GM12878 (cell line): ENCODE measurements around the gene SNX15. TPM values are rescaled to one million over a fixed set of nuclear protein-coding genes. Genes with fewer than 3 reads are reported as not detected.

Source experiments
- ATAC-seq: fragments of 200-7000 bp; cut with Tn5 transposase; 3 replicates; pipeline ENCODE4 v1.9.1; 2020; ENCODE audit warnings: mild to moderate bottlenecking, moderate library complexity
- BruUV-seq: library from RNA; stranded (reverse); fragments of 400-500 nt; replicated peaks from 2 replicates; lab custom pipeline; 2021; lab: Mats Ljungman, UMichigan
- CTCF ChIA-PET: fragments of 300-600 bp; sonication (Branson Sonifier 250); formaldehyde crosslinking; extraction: SDS; loops from one replicate; lab custom pipeline; 2021; ENCODE audit warnings: inconsistent platforms; lab: Yijun Ruan, JAX
- POLR2A ChIA-PET: fragments of 350-600 bp; formaldehyde crosslinking; extraction: SDS; loops from one replicate; lab custom pipeline; 2021; ENCODE audit warnings: inconsistent platforms; lab: Charles Lee
- RAD21 ChIA-PET: fragments of 300-600 bp; sonication (Branson Sonifier 250); formaldehyde crosslinking; loops from one replicate; lab custom pipeline; 2023; ENCODE audit warnings: antibody characterized with exemption; ENCODE audit not compliant: unreplicated experiment; lab: Charles Lee
- SMC1A ChIA-PET: fragments of 300-600 bp; sonication (Branson Sonifier 250); formaldehyde crosslinking; loops from one replicate; lab custom pipeline; 2023; ENCODE audit not compliant: unreplicated experiment, uncharacterized antibody; lab: Charles Lee
- DNase-seq: peaks from one replicate; pipeline ENCODE4 v3.0.0-alpha.2; 2011; ENCODE audit warnings: low read depth, low spot score
- FAIRE-seq: peaks from 3 replicates; lab custom pipeline; 2011; peaks lifted over from hg19 to GRCh38; lab: Jason Lieb, UNC
- H2AFZ ChIP-seq: 2 replicates; pipeline ENCODE4 v1.6.0; 2011; ENCODE audit warnings: low read depth, low read length, control low read depth; ENCODE audit not compliant: control insufficient read depth
- H3K27ac ChIP-seq: 2 replicates; pipeline ENCODE4 v1.5.1; 2011; ENCODE audit warnings: control low read depth; ENCODE audit not compliant: control insufficient read depth, insufficient read depth
- H3K27me3 ChIP-seq, 2 experiments: replicated peaks in 1 of 2; 2 replicates each; pipeline versions ENCODE4 v1.6.0 to v1.6.1; 2011; ENCODE audit warnings: low read length in 1 of 2; ENCODE audit not compliant: control insufficient read depth in 2 of 2, insufficient read depth in 2 of 2
- H3K36me3 ChIP-seq, 2 experiments: 2 replicates each; pipeline ENCODE4 v1.5.1; 2011; ENCODE audit warnings: low read length in 1 of 2; ENCODE audit not compliant: control insufficient read depth in 2 of 2, insufficient read depth in 2 of 2
- H3K4me1 ChIP-seq: 2 replicates; pipeline ENCODE4 v1.6.1; 2011; ENCODE audit warnings: mild to moderate bottlenecking, low read length, moderate library complexity, mixed read lengths; ENCODE audit not compliant: control insufficient read depth, insufficient read depth
- H3K4me2 ChIP-seq: 2 replicates; pipeline ENCODE4 v1.6.0; 2011; ENCODE audit warnings: control low read depth; ENCODE audit not compliant: control insufficient read depth, insufficient read depth
- H3K4me3 ChIP-seq: fragments of 200-600 bp; sonication (generic); 2 replicates; pipeline ENCODE4 v1.5.1; 2016
- H3K79me2 ChIP-seq: 2 replicates; pipeline ENCODE4 v1.6.0; 2011; ENCODE audit warnings: low read length; ENCODE audit not compliant: control insufficient read depth, insufficient read depth
- H3K9ac ChIP-seq: 2 replicates; pipeline ENCODE4 v1.8.0; 2011; ENCODE audit warnings: low read length, control low read depth, mixed read lengths; ENCODE audit not compliant: control insufficient read depth, insufficient read depth
- H3K9me3 ChIP-seq: replicated peaks from 3 replicates; pipeline ENCODE4 v1.5.1; 2011; ENCODE audit warnings: mild to moderate bottlenecking, low read length; ENCODE audit not compliant: control insufficient read depth, insufficient read depth
- H4K20me1 ChIP-seq: 2 replicates; pipeline ENCODE4 v1.6.0; 2011; ENCODE audit not compliant: control insufficient read depth, insufficient read depth
- ASH2L ChIP-seq: fragments of 300-600, 200-600 bp; sonication (generic); IDR thresholded peaks from 2 replicates; pipeline ENCODE4 v1.6.1; 2017; ENCODE audit warnings: low read depth, mild to moderate bottlenecking, borderline replicate concordance
- BMI1 ChIP-seq: fragments of 450-650 bp; IDR thresholded peaks from 2 replicates; pipeline ENCODE4 v1.6.1; 2016; ENCODE audit warnings: mild to moderate bottlenecking, moderate library complexity, borderline replicate concordance
- FOXK2 ChIP-seq: fragments of 450-650 bp; IDR thresholded peaks from 2 replicates; pipeline ENCODE4 v1.6.1; 2017; ENCODE audit warnings: mild to moderate bottlenecking, moderate library complexity
- FOXM1 ChIP-seq: IDR thresholded peaks from 2 replicates; pipeline ENCODE4 v1.6.1; 2012; ENCODE audit warnings: low read depth, mild to moderate bottlenecking, inconsistent platforms, low read length, moderate library complexity
- JUND ChIP-seq: IDR thresholded peaks from 2 replicates; pipeline ENCODE4 v1.6.1; 2012; ENCODE audit warnings: low read depth, mild to moderate bottlenecking, low read length, improper control_type of control experiment, moderate library complexity
- NFXL1 ChIP-seq: fragments of 450-650 bp; IDR thresholded peaks from 2 replicates; pipeline ENCODE4 v1.6.1; 2017; ENCODE audit warnings: antibody characterized with exemption, mild to moderate bottlenecking, borderline replicate concordance
- PAX5 ChIP-seq: IDR thresholded peaks from 2 replicates; pipeline ENCODE4 v1.6.1; 2011; ENCODE audit warnings: low read depth, low read length, borderline replicate concordance
- POLR2AphosphoS5 ChIP-seq: IDR thresholded peaks from 2 replicates; pipeline ENCODE4 v1.6.1; 2011; ENCODE audit warnings: mild to moderate bottlenecking, low read length, inconsistent platforms
- POU2F2 ChIP-seq: IDR thresholded peaks from 3 replicates; pipeline ENCODE4 v1.6.1; 2011; ENCODE audit warnings: low read depth, mild to moderate bottlenecking, low read length, borderline replicate concordance
- SKIL ChIP-seq: fragments of 450-650 bp; IDR thresholded peaks from 2 replicates; pipeline ENCODE4 v1.6.1; 2017; ENCODE audit warnings: mild to moderate bottlenecking, low read depth, inconsistent platforms; ENCODE audit not compliant: poor library complexity, severe bottlenecking
- SMAD1 ChIP-seq: fragments of 450-650 bp; IDR thresholded peaks from 2 replicates; pipeline ENCODE4 v1.6.1; 2018; ENCODE audit warnings: mild to moderate bottlenecking, low read depth; ENCODE audit not compliant: partially characterized antibody
- TBL1XR1 ChIP-seq: IDR thresholded peaks from 2 replicates; pipeline ENCODE4 v1.6.1; 2012; ENCODE audit warnings: low read depth, low read length, improper control_type of control experiment
- ZSCAN29 ChIP-seq: fragments of 450-650 bp; IDR thresholded peaks from 2 replicates; pipeline ENCODE4 v1.6.1; 2017; ENCODE audit warnings: mild to moderate bottlenecking, moderate library complexity
- WGBS: methylation state at CpG from one replicate; pipeline ENCODE4 v1.1.6; 2016; ENCODE audit warnings: low lambda C conversion rate; ENCODE audit not compliant: insufficient replicate concordance, insufficient coverage; ENCODE audit errors: missing lambda C conversion rate; 5-methylcytosine and 5-hydroxymethylcytosine counted together
- in situ Hi-C: fragments of 300-500 bp; cut with MboI; formaldehyde crosslinking; loops from 9 replicates; pipeline ENCODE4 v1.14.3; 2018; ENCODE audit warnings: mixed read lengths
- intact Hi-C: fragments of 100-400 bp; cut with micrococcal nuclease; formaldehyde crosslinking; loops from one replicate; pipeline ENCODE4 v1.14.2; 2022; ENCODE audit not compliant: unreplicated experiment
- polyA plus RNA-seq, 11 experiments: library from polyadenylated mRNA; depleted of rRNA in 4 of 11; unstranded in 6 of 11; stranded (reverse) in 5 of 11; fragments of >200 nt; fragmentation: Nextera tagmentation in 4 of 11; fragmentation: Illumina TruSeq in 1 of 11; extraction: Ambion mirVana in 4 of 11; extraction: Trizol in 1 of 11; gene quantifications; 1 replicate in 1 of 11; 2 replicates in 10 of 11; pipeline versions ENCODE4 v1.2.1 to v1.2.3, GENCODE V29; 2011 to 2016; ENCODE audit warnings: inconsistent platforms in 2 of 11, missing spikeins in 2 of 11, low read depth in 1 of 11
- total RNA-seq, 4 experiments: library from RNA; depleted of rRNA in 3 of 4; stranded (reverse); fragments of >200 nt in 3 of 4; fragmentation: Illumina TruSeq in 1 of 4; extraction: Trizol in 1 of 4; gene quantifications; 2 replicates each; pipeline versions ENCODE4 v1.2.1 to v1.2.3, GENCODE V29; 2013 to 2021
- TF ChIP-seq, protein P1 (sequence below): fragments of 450-650 bp; IDR thresholded peaks from 2 replicates; pipeline ENCODE4 v1.6.1; 2017; ENCODE audit warnings: mild to moderate bottlenecking

Gene SNX15
- total and polyA plus RNA-seq, 10 of the 15 experiments (the other 5 are each of a cell fraction or from before 2014, with no cell fraction given): 2.4 to 24.0 (median 16.1) TPM

DNA sequence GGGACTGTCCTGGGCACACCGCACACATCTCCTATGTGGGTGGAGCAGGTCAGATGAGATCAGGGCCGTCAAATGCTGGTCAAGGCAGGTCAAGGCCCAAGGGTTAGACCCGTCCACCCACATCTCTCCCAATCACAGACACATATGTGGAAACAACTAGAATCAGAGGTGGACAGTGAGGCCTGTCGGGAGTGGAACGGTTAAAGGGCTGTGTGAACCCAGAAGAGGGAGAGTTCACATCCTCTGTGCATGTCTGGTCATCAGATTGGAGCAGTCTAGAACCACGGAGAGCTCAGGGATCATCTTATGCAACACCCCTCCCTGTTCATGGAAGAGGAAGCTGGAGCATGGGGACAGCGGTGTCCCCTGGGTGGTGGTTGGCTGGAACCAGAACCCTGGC, 7.4 kb upstream of the SNX15 start:
- H2AFZ ChIP-seq: no peak overlapping the region
- POLR2A ChIA-PET: no interaction called here
- no peak overlapping the region for H3K4me3 ChIP-seq
- SMC1A ChIA-PET: no interaction called here
- H4K20me1 ChIP-seq: no peaks in the 10 kb centered on the region; the same call in 1 of the 2 replicates
- no peak overlapping the region for H3K9ac ChIP-seq
- H3K9me3 ChIP-seq: no peaks in the 10 kb centered on the region
- no TSS peak for BruUV-seq
- in situ Hi-C loops (no loop called here), intact Hi-C loops (loop anchor here (10.0 kb wide), 1 partner anchor 235 kb away; no protein-coding TSS in a partner anchor)
- FAIRE-seq (no peak), DNase-seq (no peak), ATAC-seq (no peak)
- peaks cover 11% of the 10 kb centered on the region for H3K4me1 ChIP-seq
- no peak for TF ChIP-seq SMAD1
- CTCF ChIA-PET: no interaction called here
- 85% methylated on average over 7 of the region's 7 CpGs for WGBS
- H3K79me2 ChIP-seq: no peaks in the 10 kb centered on the region; the same call in none of the 2 replicates
- H3K27me3 ChIP-seq: no peaks in the 10 kb centered on the region
- no peak overlapping the region for H3K4me2 ChIP-seq
- peaks cover 0 to 5% of the 10 kb centered on the region in 2 experiments; a peak in 2 of 4 replicates for H3K36me3 ChIP-seq
- RAD21 ChIA-PET: no interaction called here
- H3K27ac ChIP-seq: no peak overlapping the region

DNA sequence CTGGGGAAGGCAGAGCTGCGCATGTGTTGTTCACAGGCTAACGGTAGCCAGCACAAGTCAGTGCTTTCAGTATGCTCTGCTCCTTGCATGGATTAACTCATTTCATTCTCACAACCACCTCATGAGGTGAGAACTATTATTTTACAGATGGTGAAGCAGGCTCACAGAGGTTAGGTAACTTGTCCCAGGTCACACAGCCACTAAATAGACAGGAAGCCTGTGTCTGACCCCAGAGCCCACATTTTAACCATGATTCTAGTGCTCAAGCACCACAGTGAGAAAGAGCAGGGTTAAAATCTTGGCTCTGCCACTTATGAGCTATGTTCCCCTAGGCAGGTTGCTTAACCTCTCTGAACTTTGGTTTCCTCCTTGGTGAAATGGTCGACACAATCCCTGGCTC, 6.2 kb upstream of the SNX15 start:
- RAD21 ChIA-PET: no interaction called here
- ATAC-seq: no peak
- H3K4me3 ChIP-seq: no peak overlapping the region
- H3K79me2 ChIP-seq: no peaks in the 10 kb centered on the region; the same call in none of the 2 replicates
- CTCF ChIA-PET: no interaction called here
- no peaks in the 10 kb centered on the region for H3K9me3 ChIP-seq
- no peaks in the 10 kb centered on the region for H3K27me3 ChIP-seq
- H4K20me1 ChIP-seq: no peaks in the 10 kb centered on the region; the same call in 1 of the 2 replicates
- FAIRE-seq: no peak
- DNase-seq: no peak
- no TSS peak for BruUV-seq
- H3K9ac ChIP-seq: no peak overlapping the region
- SMC1A ChIA-PET: interaction anchor here (1.0 kb wide), 1 partner anchor 79 kb away, joined by 3 read pairs; no protein-coding TSS in a partner anchor
- intact Hi-C loops: no loop called here
- H2AFZ ChIP-seq: no peak overlapping the region
- H3K4me2 ChIP-seq: no peak overlapping the region
- 81% methylated on average over 3 of the region's 3 CpGs for WGBS
- no peak overlapping the region for H3K27ac ChIP-seq
- H3K36me3 ChIP-seq: peaks cover 0 to 5% of the 10 kb centered on the region in 2 experiments; a peak in 2 of 4 replicates
- peaks cover 11% of the 10 kb centered on the region for H3K4me1 ChIP-seq
- POLR2A ChIA-PET: no interaction called here
- in situ Hi-C loops: no loop called here
- no peak for TF ChIP-seq ZSCAN29
- no peak for TF ChIP-seq NFXL1
- TF ChIP-seq FOXM1: no peak
- TF ChIP-seq POU2F2: no peak
- TF ChIP-seq FOXK2: no peak
- TF ChIP-seq, protein P1, sequence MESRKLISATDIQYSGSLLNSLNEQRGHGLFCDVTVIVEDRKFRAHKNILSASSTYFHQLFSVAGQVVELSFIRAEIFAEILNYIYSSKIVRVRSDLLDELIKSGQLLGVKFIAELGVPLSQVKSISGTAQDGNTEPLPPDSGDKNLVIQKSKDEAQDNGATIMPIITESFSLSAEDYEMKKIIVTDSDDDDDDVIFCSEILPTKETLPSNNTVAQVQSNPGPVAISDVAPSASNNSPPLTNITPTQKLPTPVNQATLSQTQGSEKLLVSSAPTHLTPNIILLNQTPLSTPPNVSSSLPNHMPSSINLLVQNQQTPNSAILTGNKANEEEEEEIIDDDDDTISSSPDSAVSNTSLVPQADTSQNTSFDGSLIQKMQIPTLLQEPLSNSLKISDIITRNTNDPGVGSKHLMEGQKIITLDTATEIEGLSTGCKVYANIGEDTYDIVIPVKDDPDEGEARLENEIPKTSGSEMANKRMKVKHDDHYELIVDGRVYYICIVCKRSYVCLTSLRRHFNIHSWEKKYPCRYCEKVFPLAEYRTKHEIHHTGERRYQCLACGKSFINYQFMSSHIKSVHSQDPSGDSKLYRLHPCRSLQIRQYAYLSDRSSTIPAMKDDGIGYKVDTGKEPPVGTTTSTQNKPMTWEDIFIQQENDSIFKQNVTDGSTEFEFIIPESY: no peak
- no peak for TF ChIP-seq BMI1
- TF ChIP-seq PAX5: no peak
- TF ChIP-seq JUND: no peak
- no peak for TF ChIP-seq ASH2L
- no peak for TF ChIP-seq TBL1XR1
- no peak for TF ChIP-seq SKIL
- no peak for TF ChIP-seq POLR2AphosphoS5
